ENCODE data around the gene SPARC.

- TF ChIP-seq, protein P1, sequence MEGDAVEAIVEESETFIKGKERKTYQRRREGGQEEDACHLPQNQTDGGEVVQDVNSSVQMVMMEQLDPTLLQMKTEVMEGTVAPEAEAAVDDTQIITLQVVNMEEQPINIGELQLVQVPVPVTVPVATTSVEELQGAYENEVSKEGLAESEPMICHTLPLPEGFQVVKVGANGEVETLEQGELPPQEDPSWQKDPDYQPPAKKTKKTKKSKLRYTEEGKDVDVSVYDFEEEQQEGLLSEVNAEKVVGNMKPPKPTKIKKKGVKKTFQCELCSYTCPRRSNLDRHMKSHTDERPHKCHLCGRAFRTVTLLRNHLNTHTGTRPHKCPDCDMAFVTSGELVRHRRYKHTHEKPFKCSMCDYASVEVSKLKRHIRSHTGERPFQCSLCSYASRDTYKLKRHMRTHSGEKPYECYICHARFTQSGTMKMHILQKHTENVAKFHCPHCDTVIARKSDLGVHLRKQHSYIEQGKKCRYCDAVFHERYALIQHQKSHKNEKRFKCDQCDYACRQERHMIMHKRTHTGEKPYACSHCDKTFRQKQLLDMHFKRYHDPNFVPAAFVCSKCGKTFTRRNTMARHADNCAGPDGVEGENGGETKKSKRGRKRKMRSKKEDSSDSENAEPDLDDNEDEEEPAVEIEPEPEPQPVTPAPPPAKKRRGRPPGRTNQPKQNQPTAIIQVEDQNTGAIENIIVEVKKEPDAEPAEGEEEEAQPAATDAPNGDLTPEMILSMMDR (conservative IDR thresholded peaks at IDR 0.05; ENCODE audit: low read length): no peak
- TF ChIP-seq EZH2phosphoT487 (IDR thresholded peaks at IDR 0.05; ENCODE audit: borderline replicate concordance): no peak
Measured at GRCh38 chr5:151670953-151671636, 15.6 kb downstream of the SPARC start.

All from Loucy (cell line).